GM13976 (cell line): ENCODE data around the gene SLC38A1.

Experiments
- DNase-seq: peaks from one replicate; pipeline ENCODE4 v3.0.0; 2012; ENCODE audit warnings: low spot score
- CTCF ChIP-seq: IDR thresholded peaks from 2 replicates; pipeline ENCODE4 v1.5.1; 2012; ENCODE audit warnings: borderline replicate concordance, mild to moderate bottlenecking; ENCODE audit not compliant: insufficient read depth; ENCODE audit errors: extremely low read depth, missing control alignments, control extremely low read depth
- in situ Hi-C: fragments of 300-500 bp; cut with MboI; formaldehyde crosslinking; loops from one replicate; pipeline ENCODE4 v1.12.0; 2022; ENCODE audit warnings: low sequenced_read_pairs, mixed read lengths, inconsistent platforms; ENCODE audit not compliant: unreplicated experiment

SLC38A1 gene

GRCh38 chr12:46246021-46246700 is 22.7 kb downstream of the SLC38A1 start:
- DNase-seq: no peak
- in situ Hi-C loops: no loop called here
- no peak for TF ChIP-seq CTCF

GRCh38 chr12:46244997-46245396 is 23.8 kb downstream of the SLC38A1 start:
- in situ Hi-C loops: no loop called here
- no peak for DNase-seq
- no peak for TF ChIP-seq CTCF

GRCh38 chr12:46244273-46244915 is 24.4 kb downstream of the SLC38A1 start:
- in situ Hi-C loops: no loop called here
- no peak for TF ChIP-seq CTCF
- DNase-seq: no peak

GRCh38 chr12:46242569-46242968 is 26.3 kb downstream of the SLC38A1 start:
- no peak for DNase-seq
- in situ Hi-C loops: no loop called here
- no peak for TF ChIP-seq CTCF

- in situ Hi-C loops: no loop called here
- no peak for TF ChIP-seq CTCF
These were observed 28.4 kb downstream of the SLC38A1 start for GRCh38 chr12:46240436-46240835.

GRCh38 chr12:46238821-46239220 is 30.0 kb downstream of the SLC38A1 start:
- TF ChIP-seq CTCF: no peak
- no peak for DNase-seq

More at GRCh38 chr12:46240436-46240835, 28.4 kb downstream of the SLC38A1 start:
- no peak for DNase-seq

More at GRCh38 chr12:46238821-46239220, 30.0 kb downstream of the SLC38A1 start:
- in situ Hi-C loops: no loop called here
